ENCODE data around the gene NHSL2. TPM values are rescaled to one million over a fixed set of nuclear protein-coding genes. Genes with fewer than 3 reads are reported as not detected.

NHSL2 gene
- polyA plus RNA-seq, 4 donors, result 9.2 to 10.8 (median 9.6) TPM

DNA sequence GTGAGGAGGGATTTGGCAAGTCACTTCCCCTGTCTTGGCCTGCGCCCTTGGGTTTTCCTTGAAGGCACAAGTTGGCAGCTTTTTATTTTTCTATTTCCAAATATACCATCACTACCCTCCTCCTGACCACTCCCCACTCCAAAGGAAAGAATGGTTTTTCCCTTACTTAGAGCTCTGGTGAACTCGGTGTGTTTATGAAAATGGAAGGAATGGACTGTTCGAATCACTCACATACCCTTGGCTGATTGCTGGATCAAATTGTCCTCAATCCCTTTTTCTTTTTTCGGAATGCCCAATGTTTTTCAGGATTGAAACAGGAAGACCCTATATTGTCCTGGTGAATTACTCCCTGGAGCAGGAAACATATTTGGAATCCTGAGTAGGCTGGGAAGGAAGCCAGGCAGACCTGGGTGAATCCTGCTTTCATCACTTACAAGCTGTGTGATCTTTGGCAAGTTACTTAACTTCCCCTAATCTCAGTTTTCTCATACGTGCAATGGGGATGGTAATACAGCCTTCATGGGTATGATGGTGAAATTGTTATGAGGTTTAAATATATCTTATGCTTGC, 150.4 kb downstream of the NHSL2 start:
- no peak for DNase-seq (ENCODE audit: low read depth in 4 of 4, low spot score in 3 of 4)

DNA sequence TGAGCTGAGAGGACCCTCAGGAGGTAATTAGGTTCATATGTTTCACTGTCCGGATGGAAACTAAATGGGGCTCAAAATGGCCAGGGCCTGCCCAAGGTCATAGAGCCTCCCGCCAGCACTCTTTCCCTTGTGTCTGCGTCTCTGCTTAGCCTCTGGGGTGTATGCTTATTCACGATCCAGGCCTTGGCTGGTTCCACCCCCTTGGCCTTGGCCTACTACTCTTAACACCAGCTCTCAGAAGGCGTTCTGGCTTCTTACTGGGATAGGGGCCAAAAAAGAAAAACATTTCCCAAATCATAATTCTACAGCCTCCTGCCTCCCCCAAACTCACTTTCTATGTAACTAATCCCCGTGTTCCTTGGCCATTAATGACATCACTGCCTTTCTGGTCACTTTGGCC, 152.3 kb downstream of the NHSL2 start:
- DNase-seq (ENCODE audit: low read depth in 4 of 4, low spot score in 3 of 4), result no peak

DNA sequence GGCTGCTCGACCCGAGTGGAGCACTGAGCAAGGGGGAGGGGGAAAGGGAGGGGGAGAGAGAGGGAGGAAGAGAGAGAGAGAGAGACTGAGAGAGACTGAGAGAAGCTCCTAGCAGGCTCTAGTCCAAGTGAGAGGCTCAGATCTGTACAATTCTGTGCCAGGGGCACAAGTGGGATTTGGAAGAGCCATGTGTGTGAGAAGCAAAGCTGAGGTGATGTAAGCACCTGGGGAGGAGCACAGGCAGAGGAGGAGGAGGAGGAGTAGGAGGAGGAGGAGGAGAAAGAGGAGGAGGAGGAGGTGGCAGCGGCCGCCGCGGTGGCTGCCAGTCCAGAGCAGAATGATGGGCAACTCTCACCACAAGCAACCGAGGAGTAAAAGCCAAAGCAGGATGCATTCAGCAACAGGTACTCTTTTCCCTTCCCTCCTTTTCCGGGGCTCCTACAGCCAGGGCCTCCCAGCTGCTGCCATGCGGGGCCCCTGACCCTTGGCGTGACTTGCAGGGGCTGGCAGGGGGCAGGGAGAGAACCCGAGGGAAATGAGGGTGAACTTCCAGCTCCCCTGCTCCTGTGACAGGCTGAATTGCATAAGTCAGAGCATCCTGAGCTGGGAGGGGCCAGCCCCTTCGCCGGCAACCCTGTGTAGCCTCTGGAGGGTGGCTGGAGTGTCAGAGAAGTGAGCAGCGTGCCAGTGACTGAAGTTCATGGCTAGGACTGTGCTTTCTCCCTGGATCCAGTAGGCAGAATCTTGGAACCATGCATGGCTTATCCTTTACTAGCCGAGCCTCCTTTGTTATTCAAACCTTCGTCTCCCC, 158.9 kb downstream of the NHSL2 start:
- no peak for DNase-seq (ENCODE audit: low read depth in 4 of 4, low spot score in 3 of 4)

DNA sequence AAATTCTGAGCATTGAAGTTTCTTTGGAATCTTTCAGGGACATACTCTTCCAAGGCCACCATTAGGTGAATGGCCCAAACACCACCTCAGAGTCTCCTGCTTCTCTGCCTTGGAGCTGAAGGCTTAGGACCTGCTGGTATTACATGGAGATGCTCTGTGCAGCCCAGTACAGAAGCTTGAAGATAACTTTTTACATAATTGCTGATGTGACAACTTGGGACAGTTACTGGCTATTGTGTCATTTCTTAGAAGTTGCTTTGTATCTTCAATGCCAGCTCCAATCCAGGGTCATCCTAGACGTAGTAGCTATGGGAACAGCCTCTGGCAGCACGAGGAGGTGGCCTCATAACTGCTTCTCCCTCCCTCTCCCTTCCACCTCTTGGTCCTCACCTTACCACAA, 160.6 kb downstream of the NHSL2 start:
- DNase-seq (ENCODE audit: low read depth in 4 of 4, low spot score in 3 of 4), result no peak

DNA sequence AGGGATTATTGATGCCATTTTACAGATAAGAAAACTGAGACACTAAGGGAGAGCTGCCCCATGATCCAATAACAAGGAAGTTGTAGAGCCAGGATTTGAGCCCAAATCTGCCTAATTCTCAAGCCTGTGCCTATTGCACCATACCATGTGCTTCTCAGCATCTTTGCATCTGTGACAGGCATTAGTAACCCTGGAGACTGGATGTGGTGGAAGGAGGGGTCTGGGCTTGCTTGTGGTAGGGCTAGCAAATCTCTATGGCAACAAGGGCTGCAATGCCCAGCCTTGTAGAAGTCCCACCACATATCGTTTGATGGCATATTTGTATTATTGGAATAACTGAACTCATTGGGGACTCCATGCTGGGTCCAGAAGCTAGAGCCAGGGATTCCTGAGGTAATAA, 163.0 kb downstream of the NHSL2 start:
- no peak for DNase-seq (ENCODE audit: low read depth in 4 of 4, low spot score in 3 of 4)

DNA sequence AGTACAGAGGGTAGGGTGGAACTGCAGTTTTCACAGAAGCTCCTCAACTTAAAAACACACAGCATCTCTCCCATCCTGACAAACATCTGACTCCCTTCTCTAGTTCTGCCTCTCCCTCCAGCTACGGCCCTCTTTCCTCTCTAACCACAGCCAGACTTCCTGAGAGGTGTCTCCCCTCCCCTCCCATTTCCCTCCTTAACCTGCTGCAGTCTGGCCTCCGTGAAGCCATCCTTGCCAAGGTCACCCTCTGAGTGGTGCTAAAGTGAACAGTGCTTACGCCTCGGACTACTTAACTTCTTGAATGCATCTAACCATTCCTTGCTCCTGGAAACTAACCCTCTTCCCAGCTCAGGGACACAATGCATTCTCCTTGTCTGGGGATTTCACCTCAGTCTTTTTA, 167.8 kb downstream of the NHSL2 start:
- DNase-seq (ENCODE audit: low read depth in 4 of 4, low spot score in 3 of 4), result no peak

DNA sequence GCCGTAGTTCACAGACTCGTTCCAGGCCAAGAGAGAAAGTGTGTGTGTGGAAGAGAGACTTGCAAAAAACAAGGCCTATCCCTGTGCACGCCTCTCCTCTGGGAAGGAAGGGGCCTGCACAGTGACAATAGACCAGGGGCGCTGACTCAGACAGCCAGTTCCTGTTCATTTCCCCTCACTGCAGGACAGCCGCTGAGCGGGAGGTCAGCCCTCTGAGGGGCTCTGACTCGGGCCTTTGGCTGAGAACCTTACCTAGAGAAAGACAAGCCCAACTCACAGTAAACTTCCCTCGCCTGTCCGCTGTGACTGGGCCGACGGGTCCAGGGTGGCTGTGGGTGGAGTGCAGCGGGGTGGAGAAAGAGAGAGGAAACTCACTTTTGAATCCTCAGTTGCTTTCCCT, 169.0 kb downstream of the NHSL2 start:
- no peak for DNase-seq (ENCODE audit: low read depth in 4 of 4, low spot score in 3 of 4)

DNA sequence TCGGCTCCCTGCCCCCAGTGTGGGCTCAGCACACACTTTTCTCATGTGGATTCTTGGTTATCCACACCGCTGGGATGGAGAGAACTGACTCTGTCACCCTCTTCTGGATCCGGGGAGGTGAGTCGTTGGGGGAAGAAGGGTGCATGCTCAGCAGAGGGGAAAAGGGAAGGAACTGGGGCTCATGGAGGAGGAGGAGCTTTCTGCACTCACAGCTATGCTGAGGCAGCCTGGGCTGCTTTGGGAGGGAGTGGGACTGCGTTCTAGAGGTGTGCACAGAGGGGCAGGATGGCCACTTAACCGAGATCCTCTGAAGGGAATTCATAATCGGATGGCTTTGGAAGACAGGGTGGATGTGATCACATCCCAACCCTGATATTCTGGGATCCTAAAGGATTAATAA, 169.5 kb downstream of the NHSL2 start:
- DNase-seq (ENCODE audit: low read depth in 4 of 4, low spot score in 3 of 4), result no peak

DNA sequence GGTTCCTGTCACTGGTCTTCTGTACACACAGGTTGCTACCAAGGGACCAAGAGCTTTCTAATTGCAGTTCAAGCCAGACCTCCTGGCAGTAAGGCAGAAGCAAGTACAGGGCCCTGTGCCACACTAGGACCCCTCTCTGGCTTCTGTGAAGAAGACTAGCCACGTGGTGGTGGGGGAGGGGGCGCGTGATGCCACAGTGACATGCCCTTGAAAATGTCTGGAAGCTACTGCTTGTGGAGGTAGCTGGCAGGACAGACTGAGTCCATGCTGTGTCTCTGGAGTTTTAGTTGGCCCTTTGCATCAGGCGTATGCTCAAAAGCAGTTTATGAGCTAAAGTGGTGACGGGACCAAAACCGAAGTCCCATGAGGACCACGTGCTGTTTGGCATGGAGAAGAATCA, 170.2 kb downstream of the NHSL2 start:
- DNase-seq (ENCODE audit: low read depth in 4 of 4, low spot score in 3 of 4), result no peak

DNA sequence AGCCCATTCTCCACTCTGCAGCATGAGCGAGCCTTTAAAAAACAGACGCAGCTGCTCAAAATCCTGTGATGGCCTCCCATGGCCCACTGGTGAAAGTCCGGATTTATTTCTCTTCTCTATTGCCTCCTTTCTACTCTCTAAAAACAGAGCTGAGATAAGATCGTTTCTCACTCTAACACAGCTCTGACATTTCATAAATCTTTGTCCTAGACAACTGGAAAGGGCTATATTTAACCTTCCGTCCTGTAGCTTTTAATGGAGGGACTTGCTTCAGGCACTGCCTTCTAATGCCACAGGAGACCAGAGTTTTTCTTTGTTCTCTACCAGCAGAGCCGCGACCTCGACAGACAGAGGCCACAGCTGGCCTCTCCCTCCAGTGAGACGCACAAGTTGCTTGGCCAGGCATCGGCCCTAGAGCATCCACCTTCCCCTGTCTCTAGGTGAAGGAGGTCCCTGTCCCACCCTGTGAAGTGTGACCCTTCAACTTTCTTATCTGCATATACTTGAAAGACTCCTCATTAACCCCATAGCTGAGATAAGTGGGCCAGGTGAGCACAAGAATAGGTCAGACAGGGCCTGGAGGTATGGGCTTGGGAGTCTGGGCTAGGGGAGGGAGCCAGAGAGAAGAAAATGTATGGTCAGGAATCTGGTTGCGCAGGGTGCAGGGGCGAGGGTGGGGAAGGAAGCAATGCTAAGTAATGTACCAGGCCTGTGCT, 171.1 kb downstream of the NHSL2 start:
- no peak for DNase-seq (ENCODE audit: low read depth in 4 of 4, low spot score in 3 of 4)

DNA sequence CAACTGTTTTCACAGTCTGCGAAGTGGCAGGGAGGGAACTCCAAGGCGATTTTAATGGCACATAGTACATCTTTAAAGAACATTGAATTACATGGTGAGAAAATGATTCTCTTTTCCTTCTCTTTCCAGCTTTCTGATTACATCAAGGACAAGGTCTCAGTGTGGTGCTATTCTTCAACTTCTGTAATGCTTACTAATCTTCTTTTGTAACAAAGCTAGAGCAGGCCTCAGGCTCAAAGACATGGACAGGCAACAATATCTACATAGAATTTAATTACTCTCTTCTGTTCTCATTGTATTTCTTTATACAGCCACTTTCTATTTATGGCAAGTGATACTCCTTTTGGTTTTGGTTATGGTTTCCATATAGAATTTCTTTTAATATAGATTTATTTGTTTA, 172.6 kb downstream of the NHSL2 start:
- DNase-seq (ENCODE audit: low read depth in 4 of 4, low spot score in 3 of 4), result no peak

DNA sequence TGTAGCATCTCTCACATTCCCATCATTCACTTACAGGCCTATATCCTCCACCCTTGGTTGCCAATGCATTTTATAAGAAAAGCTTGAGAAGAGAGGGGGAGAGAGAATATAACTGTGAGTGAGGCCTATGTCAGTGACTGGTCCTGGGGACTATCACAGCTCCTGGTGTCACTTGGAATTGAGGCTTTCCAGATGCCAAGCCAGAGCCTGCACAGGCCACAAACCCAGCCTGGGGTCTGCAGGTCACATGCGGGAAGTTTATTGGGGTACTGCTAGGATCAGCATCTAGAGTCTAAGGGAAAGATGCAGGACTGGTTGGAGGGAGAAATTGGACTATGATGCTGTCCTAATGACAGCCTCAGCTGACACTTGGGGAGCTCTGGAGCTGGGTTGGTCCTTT, 173.5 kb downstream of the NHSL2 start:
- DNase-seq (ENCODE audit: low read depth in 4 of 4, low spot score in 3 of 4), result no peak

DNA sequence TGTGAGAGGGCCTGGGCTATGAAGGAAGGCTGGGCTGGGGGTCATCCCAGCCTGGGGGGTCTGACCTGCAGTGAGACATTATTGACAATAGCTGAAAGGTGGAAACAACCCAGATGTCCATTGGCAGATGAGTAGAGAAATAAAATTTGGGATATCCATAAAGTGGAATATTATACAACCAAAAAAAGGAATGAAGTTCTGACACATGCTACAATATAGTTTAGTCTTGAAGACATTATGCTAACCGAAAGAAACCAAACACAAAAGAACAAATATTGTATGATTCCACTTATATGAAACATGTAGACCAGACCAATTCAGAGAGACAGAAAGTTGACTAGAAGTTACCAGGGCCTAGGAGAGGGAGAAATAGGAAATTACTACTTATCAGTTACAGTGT, 176.3 kb downstream of the NHSL2 start:
- no peak for DNase-seq (ENCODE audit: low read depth in 4 of 4, low spot score in 3 of 4)

DNA sequence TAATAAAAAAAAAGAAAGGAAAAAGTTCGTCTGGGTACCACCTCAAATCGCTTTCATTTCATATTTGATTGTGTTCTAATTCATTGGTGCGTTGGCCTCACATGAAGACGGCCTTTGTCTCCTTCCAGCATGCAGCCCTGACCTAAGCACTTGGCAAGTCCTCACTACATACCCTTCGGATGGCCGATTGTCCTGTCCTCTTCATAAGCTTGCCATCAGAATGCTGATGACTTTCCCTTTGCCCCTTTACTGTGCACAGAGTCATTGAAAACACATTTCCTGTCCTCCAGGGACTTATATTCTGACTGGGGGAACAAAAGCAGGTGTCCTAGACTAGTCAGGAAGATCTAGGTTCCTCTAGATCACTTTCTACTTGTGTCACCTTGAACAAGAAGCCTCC, 178.1 kb downstream of the NHSL2 start:
- no peak for DNase-seq (ENCODE audit: low read depth in 4 of 4, low spot score in 3 of 4)

DNA sequence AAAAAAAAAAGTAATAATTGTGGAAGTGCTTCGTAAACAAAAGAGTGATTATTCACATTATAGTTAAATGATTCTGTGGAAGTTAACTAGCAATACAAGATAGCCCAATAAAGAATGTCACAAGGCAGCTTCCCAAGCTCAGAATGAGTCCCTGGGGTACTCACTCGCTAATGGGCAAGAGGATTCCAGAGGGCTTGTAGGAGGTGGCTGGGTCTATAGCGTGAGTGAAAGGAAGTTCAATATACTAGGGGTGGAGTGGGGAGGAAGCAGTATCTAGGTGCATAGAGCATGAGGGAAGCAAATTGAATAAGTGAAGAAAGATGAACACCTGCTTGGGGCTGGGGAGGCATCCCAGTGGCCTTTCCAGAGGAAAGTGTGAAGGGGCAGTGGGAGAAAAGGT, 178.6 kb downstream of the NHSL2 start:
- no peak for DNase-seq (ENCODE audit: low read depth in 4 of 4, low spot score in 3 of 4)

DNA sequence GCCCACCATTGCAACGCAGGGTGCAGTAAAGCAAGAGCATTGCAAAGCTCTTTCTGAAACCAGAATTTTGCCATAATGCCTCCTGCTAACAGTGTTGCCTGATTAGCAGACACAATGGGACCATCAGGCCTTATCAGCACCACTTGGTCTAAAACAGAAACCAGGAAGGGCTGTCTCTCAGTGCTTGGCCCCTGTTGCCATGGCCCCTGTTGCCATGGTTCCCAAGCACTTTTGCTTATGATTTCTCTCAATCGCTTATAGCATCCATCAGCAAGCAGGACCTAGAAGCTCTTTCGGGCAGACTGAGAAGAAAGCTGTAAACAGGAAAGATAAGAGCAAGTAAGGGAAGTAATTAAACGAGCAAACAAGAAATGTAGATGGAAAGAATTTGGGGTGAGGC, 184.2 kb downstream of the NHSL2 start:
- no peak for DNase-seq (ENCODE audit: low read depth in 4 of 4, low spot score in 3 of 4)

DNA sequence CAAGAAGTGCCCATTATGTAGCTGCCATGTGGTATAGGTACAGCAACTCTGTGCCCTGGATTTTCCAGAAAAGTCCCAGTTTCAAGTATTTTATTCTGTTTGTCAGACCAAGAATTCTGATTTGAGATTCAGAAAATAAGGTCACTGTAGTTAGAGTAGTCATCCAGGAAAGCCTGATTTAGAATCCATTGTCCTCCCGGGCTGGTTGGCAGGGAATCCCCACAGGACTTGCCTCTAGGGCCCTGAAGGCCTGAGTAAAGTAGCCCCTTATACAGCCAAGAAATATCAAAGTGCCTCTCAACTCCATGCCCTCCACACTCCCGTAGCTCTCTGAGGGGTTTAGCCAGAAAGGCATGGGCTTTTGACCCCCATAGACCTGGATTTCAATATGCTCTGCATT, 184.7 kb downstream of the NHSL2 start:
- DNase-seq (ENCODE audit: low read depth in 4 of 4, low spot score in 3 of 4), result no peak

DNA sequence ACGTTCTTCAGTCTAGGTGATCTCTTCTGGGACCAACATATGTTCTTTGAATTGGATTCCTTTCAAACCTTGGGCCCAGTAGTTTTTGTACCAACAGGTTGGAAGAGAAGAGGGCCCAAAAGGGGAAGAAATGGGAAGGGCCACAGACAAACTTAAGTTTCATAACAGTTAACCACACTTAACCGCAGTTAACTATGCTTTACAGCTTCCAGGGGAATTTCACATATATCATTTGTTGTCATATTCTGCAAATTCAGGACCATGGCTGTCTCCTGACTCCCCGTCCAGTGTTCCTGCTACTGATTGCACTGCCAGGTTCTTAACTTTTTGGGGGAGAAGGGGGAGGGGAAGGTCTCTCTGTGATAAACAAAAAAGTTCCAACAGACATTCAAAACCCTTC, 186.5 kb downstream of the NHSL2 start:
- DNase-seq (ENCODE audit: low read depth in 4 of 4, low spot score in 3 of 4), result no peak

DNA sequence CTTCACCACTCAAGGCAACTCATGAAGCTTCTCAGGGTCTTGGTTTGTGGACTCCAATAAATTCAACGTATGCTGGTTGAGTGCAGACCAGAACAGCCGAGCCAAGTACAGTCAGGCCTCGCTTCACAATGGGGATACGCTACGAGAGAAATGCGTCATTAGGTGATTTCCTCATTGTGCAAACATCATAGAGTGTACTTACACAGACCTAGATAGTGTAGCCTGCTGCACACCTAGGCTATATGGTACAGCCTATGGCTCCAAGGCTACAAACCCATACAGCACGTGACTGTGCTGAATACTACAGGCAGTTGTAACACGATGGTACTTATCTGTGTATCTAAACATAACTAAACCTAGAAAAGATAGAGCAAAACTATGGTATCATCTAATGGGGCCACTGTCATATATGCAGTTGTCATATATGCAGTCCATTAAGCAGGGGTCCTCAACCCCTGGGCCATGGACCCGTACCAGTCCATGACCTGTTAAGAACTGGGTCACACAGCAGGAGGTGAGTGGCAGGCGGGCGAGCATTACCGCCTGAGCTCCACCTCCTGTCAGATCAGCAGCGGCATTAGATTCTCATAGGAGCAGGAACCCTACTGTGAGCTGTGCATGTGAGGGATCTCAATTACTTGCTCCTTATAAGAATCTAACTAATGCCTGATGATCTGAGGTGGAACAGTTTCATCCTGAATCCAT, 189.6 kb downstream of the NHSL2 start:
- no peak for DNase-seq (ENCODE audit: low read depth in 4 of 4, low spot score in 3 of 4)

DNA sequence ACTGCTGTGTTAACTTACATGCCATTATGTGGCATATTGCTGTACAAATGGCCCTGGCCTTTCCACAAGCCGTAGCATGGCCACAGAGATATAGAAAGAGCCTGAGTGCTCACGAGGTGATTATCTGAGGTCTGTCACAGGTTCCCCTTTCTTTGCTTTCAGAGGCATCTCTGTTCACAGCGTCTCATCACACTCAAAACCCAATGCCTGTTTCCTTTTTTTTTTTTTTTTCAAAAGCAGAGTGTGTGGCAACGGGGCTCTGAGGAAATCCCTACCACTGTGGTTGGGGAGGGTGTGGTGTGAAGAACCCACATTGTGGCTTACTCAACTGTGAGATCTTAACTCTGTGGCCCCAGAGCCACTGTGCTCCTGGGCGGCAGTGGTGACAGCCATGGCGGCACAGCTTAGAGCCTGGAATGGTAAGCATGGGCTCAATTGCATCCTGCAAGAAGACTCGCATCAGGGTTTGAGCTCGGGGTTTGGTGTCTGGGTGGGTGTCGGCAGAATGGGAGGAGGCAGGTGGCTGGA, 190.2 kb downstream of the NHSL2 start:
- DNase-seq (ENCODE audit: low read depth in 4 of 4, low spot score in 3 of 4), result no peak

DNA sequence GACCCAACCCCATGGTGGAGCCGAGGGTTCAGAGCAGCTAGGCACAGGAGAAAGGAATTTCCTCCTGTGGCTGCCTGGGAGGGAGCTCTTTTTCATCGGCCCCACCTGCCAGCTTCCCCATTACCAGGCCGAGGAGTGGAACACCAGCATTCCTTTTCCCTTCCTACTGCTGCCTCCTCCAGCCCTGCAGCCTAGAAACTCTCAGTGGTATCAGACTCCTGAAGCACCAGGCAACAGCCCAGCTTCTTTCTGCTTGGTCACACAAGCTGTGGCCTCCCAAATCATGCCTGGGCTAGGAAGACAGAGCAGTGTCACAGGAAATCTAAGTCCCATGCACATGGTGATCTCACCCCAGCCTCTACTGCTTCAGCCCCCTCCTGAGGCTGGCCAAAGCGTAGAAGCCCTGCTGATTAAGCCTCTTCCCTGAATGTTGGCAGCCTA, 191.0 kb downstream of the NHSL2 start:
- DNase-seq (ENCODE audit: low read depth in 4 of 4, low spot score in 3 of 4), result no peak
